HCT116 (cell line): ENCODE measurements around the gene LRP1.

Experiments used
- ELF1 ChIP-seq: IDR thresholded peaks from 2 replicates; pipeline ENCODE4 v1.6.1; 2012; ENCODE audit warnings: low read depth, borderline replicate concordance
- JUND ChIP-seq: IDR thresholded peaks from 2 replicates; pipeline ENCODE4 v1.6.1; 2012
- POLR2A ChIP-seq: IDR thresholded peaks from 2 replicates; pipeline ENCODE4 v1.7.0; 2011; ENCODE audit warnings: borderline replicate concordance; ENCODE audit not compliant: insufficient read depth, insufficient read length; ENCODE audit errors: extremely low read depth
- POLR2AphosphoS5 ChIP-seq: IDR thresholded peaks from 2 replicates; pipeline ENCODE4 v1.6.1; 2011; ENCODE audit warnings: mild to moderate bottlenecking, low read depth, low read length, moderate library complexity
- SRF ChIP-seq: IDR thresholded peaks from 2 replicates; pipeline ENCODE4 v1.6.1; 2012; ENCODE audit warnings: low read depth
- YY1 ChIP-seq: IDR thresholded peaks from 2 replicates; pipeline ENCODE4 v1.6.1; 2011; ENCODE audit warnings: low read length, low read depth, moderate library complexity, mild to moderate bottlenecking; ENCODE audit not compliant: insufficient replicate concordance; ENCODE audit errors: extremely low read depth
- ZFX ChIP-seq: fragments of 450-650 bp; IDR thresholded peaks from 2 replicates; pipeline ENCODE4 v1.6.1; 2017
- ZNF274 ChIP-seq: fragments of 200-500 bp; sonication (Bioruptor generic); IDR thresholded peaks from 2 replicates; pipeline ENCODE4 v1.6.1; 2014; ENCODE audit warnings: mild to moderate bottlenecking, low read depth, low read length, inconsistent platforms
- TF ChIP-seq, protein P1 (sequence below), 3 experiments: fragments of 200-600 bp in 1 of 3; sonication (generic) in 1 of 3; IDR thresholded peaks in 2 of 3; conservative IDR thresholded peaks in 1 of 3; 2 replicates each; pipeline ENCODE4 v1.5.1; 2012 to 2017; ENCODE audit warnings: low read depth in 2 of 3, low read length in 2 of 3, antibody characterized with exemption in 1 of 3, borderline replicate concordance in 1 of 3, control low read depth in 1 of 3, mild to moderate bottlenecking in 1 of 3, mixed read lengths in 1 of 3, mixed run types in 1 of 3, moderate library complexity in 1 of 3; ENCODE audit not compliant: insufficient read depth in 1 of 3
- TF ChIP-seq, protein P2 (sequence below): IDR thresholded peaks from 2 replicates; pipeline ENCODE4 v1.6.1; 2012; ENCODE audit warnings: low read depth

DNA sequence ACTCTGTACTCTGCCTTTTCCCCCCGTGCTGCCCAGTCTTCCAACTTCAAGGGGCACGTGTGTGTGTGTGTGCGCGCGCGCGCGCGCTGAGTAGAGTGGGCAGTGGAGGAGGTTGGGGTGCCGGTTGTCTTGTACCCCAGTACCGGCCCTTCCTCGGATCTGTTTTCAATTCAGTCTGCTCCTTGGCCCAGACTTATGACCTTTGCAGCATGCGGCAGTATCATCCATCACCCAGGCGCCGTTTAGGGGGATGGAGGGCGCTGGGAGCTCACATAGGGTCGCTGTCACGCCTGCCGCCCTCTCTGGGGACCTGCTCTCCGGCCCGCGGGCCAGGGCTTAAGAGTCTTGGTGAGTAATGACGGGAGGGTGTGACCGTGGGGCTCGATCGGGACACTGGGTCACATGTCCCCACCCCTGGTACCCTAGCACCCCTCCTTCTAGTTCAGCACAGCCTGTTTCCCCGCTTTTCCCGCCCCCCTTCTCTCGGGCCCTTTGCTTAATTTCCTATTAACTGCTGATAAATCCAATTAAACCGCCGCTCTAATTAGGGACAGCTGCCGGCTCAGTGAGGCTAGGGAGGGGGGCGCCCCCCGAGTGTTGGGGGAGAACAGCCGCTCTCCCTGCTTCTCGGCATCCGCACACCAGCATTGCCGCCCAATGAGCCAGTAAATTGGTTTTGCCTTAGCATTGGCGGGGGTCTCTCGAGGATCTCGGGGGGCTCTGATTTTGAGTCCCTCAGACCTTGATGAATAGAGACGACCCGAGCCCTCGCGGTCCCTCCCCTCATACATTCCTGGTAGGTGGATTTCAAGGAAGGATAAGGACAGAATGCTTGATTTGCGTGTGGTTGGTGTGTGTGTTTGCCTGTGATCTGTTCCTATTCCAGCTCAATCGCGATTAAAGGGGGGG lies 113.4 kb downstream of the LRP1 start:
- TF ChIP-seq, protein P1, sequence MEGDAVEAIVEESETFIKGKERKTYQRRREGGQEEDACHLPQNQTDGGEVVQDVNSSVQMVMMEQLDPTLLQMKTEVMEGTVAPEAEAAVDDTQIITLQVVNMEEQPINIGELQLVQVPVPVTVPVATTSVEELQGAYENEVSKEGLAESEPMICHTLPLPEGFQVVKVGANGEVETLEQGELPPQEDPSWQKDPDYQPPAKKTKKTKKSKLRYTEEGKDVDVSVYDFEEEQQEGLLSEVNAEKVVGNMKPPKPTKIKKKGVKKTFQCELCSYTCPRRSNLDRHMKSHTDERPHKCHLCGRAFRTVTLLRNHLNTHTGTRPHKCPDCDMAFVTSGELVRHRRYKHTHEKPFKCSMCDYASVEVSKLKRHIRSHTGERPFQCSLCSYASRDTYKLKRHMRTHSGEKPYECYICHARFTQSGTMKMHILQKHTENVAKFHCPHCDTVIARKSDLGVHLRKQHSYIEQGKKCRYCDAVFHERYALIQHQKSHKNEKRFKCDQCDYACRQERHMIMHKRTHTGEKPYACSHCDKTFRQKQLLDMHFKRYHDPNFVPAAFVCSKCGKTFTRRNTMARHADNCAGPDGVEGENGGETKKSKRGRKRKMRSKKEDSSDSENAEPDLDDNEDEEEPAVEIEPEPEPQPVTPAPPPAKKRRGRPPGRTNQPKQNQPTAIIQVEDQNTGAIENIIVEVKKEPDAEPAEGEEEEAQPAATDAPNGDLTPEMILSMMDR (IDR thresholded peaks at IDR 0.05 in 2 of 3, conservative IDR thresholded peaks at IDR 0.05 in 1 of 3; ENCODE audit: borderline replicate concordance in 1 of 3, insufficient read depth in 1 of 3, low read depth in 2 of 3, low read length in 2 of 3), result no peak
- no peak for TF ChIP-seq POLR2A
- TF ChIP-seq POLR2AphosphoS5, result no peak
- TF ChIP-seq ZNF274, result no peak
- no peak for TF ChIP-seq SRF
- no peak for TF ChIP-seq ZFX
- TF ChIP-seq JUND, result no peak
- TF ChIP-seq, protein P2, sequence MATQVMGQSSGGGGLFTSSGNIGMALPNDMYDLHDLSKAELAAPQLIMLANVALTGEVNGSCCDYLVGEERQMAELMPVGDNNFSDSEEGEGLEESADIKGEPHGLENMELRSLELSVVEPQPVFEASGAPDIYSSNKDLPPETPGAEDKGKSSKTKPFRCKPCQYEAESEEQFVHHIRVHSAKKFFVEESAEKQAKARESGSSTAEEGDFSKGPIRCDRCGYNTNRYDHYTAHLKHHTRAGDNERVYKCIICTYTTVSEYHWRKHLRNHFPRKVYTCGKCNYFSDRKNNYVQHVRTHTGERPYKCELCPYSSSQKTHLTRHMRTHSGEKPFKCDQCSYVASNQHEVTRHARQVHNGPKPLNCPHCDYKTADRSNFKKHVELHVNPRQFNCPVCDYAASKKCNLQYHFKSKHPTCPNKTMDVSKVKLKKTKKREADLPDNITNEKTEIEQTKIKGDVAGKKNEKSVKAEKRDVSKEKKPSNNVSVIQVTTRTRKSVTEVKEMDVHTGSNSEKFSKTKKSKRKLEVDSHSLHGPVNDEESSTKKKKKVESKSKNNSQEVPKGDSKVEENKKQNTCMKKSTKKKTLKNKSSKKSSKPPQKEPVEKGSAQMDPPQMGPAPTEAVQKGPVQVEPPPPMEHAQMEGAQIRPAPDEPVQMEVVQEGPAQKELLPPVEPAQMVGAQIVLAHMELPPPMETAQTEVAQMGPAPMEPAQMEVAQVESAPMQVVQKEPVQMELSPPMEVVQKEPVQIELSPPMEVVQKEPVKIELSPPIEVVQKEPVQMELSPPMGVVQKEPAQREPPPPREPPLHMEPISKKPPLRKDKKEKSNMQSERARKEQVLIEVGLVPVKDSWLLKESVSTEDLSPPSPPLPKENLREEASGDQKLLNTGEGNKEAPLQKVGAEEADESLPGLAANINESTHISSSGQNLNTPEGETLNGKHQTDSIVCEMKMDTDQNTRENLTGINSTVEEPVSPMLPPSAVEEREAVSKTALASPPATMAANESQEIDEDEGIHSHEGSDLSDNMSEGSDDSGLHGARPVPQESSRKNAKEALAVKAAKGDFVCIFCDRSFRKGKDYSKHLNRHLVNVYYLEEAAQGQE, result no peak
- no peak for TF ChIP-seq ELF1
- no peak for TF ChIP-seq YY1
